Urinary bladder (tissue), 4 donors: Measurements from ENCODE around the gene UBE2V1. TPM values are rescaled to one million over a fixed set of nuclear protein-coding genes. Genes with fewer than 3 reads are reported as not detected.

Experiments used
- DNase-seq: peaks from one replicate; pipeline ENCODE4 v3.0.0-alpha.2; 2015; ENCODE audit errors: extremely low spot score
- H3K27ac ChIP-seq: one replicate; pipeline ENCODE4 v1.5.1; 2013; ENCODE audit warnings: low read depth, mild to moderate bottlenecking, moderate library complexity
- H3K36me3 ChIP-seq: one replicate; pipeline ENCODE4 v1.6.1; 2013; ENCODE audit warnings: mild to moderate bottlenecking, moderate library complexity; ENCODE audit not compliant: insufficient read depth
- H3K4me1 ChIP-seq: one replicate; pipeline ENCODE4 v1.6.1; 2013; ENCODE audit warnings: mild to moderate bottlenecking, moderate library complexity; ENCODE audit not compliant: insufficient read depth
- H3K4me3 ChIP-seq: one replicate; pipeline ENCODE4 v1.5.1; 2013; ENCODE audit warnings: low read depth, low read length
- WGBS: extraction: QIAGEN DNeasy Blood & Tissue Kit; methylation state at CpG from one replicate; pipeline ENCODE4 v1.1.7; 2013; 5-methylcytosine and 5-hydroxymethylcytosine counted together
- polyA plus RNA-seq: library from polyadenylated mRNA; stranded (reverse); fragments of 200-250 nt; gene quantifications from one replicate; pipeline ENCODE4 v1.2.3, GENCODE V29; 2013
- total RNA-seq: library from RNA; depleted of rRNA; stranded (reverse); fragments of >200 nt; gene quantifications from one replicate; pipeline ENCODE4 v1.2.3, GENCODE V29; 2014
- donor health status: healthy with polysubstance abuse.
- donor health status: healthy.

UBE2V1 gene
- total and polyA plus RNA-seq, 2 donors: 74.0 to 85.7 TPM

- Histone ChIP-seq H3K27ac (no peak overlapping the region), H3K36me3 (no peaks in the 10 kb centered on the region), H3K4me3 (no peak overlapping the region), H3K4me1 (no peaks in the 10 kb centered on the region)
- 83% methylated on average over 17 of the region's 17 CpGs for WGBS
- DNase-seq: no peak
These were observed 72.3 kb downstream of the UBE2V1 start for GRCh38 chr20:50040432-50041245.

GRCh38 chr20:50039706-50040431, 73.1 kb downstream of the UBE2V1 start:
- Histone ChIP-seq H3K36me3 (no peaks in the 10 kb centered on the region), H3K4me3 (no peak overlapping the region), H3K27ac (no peak overlapping the region), H3K4me1 (no peaks in the 10 kb centered on the region)
- DNase-seq: no peak
- 69% methylated on average over 10 of the region's 10 CpGs for WGBS

GRCh38 chr20:50038574-50038991, 74.4 kb downstream of the UBE2V1 start:
- H3K4me3 ChIP-seq: no peak overlapping the region
- 83% methylated on average over 10 of the region's 10 CpGs for WGBS
- DNase-seq: no peak
- H3K36me3 ChIP-seq: no peaks in the 10 kb centered on the region
- H3K27ac ChIP-seq: no peak overlapping the region
- no peaks in the 10 kb centered on the region for H3K4me1 ChIP-seq

GRCh38 chr20:50038169-50038568, 74.8 kb downstream of the UBE2V1 start:
- Histone ChIP-seq H3K27ac (no peak overlapping the region), H3K4me3 (no peak overlapping the region), H3K4me1 (no peaks in the 10 kb centered on the region), H3K36me3 (no peaks in the 10 kb centered on the region)
- no peak for DNase-seq
- WGBS: 58% methylated on average over 6 of the region's 6 CpGs

- H3K27ac ChIP-seq: no peak overlapping the region
- no peaks in the 10 kb centered on the region for H3K4me1 ChIP-seq
- no peaks in the 10 kb centered on the region for H3K36me3 ChIP-seq
- no peak overlapping the region for H3K4me3 ChIP-seq
- no peak for DNase-seq
- WGBS: 85% methylated on average over 7 of the region's 7 CpGs
These were observed 75.4 kb downstream of the UBE2V1 start for GRCh38 chr20:50037575-50037974.

- Histone ChIP-seq H3K27ac (no peak overlapping the region), H3K36me3 (no peaks in the 10 kb centered on the region), H3K4me1 (no peaks in the 10 kb centered on the region), H3K4me3 (no peak overlapping the region)
- WGBS: 83% methylated on average over 3 of the region's 3 CpGs
- no peak for DNase-seq
These were observed 75.8 kb downstream of the UBE2V1 start for GRCh38 chr20:50037123-50037522.

- Histone ChIP-seq H3K36me3 (no peaks in the 10 kb centered on the region), H3K27ac (no peak overlapping the region), H3K4me1 (no peaks in the 10 kb centered on the region), H3K4me3 (no peak overlapping the region)
- DNase-seq: no peak
- 88% methylated on average over 3 of the region's 3 CpGs for WGBS
These were observed 76.2 kb downstream of the UBE2V1 start for GRCh38 chr20:50036703-50037102.

GRCh38 chr20:50034567-50035180, 78.3 kb downstream of the UBE2V1 start:
- H3K27ac ChIP-seq: no peak overlapping the region
- H3K4me3 ChIP-seq: no peak overlapping the region
- no peak for DNase-seq
- 77% methylated on average over 9 of the region's 9 CpGs for WGBS
- no peaks in the 10 kb centered on the region for H3K36me3 ChIP-seq
- H3K4me1 ChIP-seq: no peaks in the 10 kb centered on the region

GRCh38 chr20:50032955-50033666, 79.8 kb downstream of the UBE2V1 start:
- no peak for DNase-seq
- Histone ChIP-seq H3K4me1 (no peaks in the 10 kb centered on the region), H3K4me3 (no peak overlapping the region), H3K27ac (no peak overlapping the region), H3K36me3 (no peaks in the 10 kb centered on the region)
- WGBS: 94% methylated on average over 9 of the region's 9 CpGs

Other genes starting within 250 kb of the UBE2V1 start
- 1.4 TPM for gene SPATA2, start 197.6 kb downstream of the UBE2V1 start, total RNA-seq
- gene SPATA2, start 197.6 kb downstream of the UBE2V1 start, polyA plus RNA-seq: 6.7 TPM
- gene RNF114, start 176.8 kb downstream of the UBE2V1 start, total RNA-seq: 48.2 TPM
- 52.2 TPM for gene RNF114, start 176.8 kb downstream of the UBE2V1 start, polyA plus RNA-seq
- gene SNAI1, start 130.2 kb downstream of the UBE2V1 start, total RNA-seq: 0.69 TPM
- gene SNAI1, start 130.2 kb downstream of the UBE2V1 start, polyA plus RNA-seq: 20.9 TPM
- gene PEDS1, start 40.6 kb upstream of the UBE2V1 start, total RNA-seq: 9.9 TPM
- gene PEDS1, start 40.6 kb upstream of the UBE2V1 start, polyA plus RNA-seq: 54.2 TPM
- 13.1 TPM for gene CEBPB, start 77.7 kb upstream of the UBE2V1 start, total RNA-seq
- 76.6 TPM for gene CEBPB, start 77.7 kb upstream of the UBE2V1 start, polyA plus RNA-seq